ENCODE results near the gene CPNE7.
"Not testable (repeated sequence)": the region's sequence is repeated elsewhere in the genome, so short reads cannot be mapped to it uniquely, and the experiment has no call there.

GRCh38 chr16:89634463-89635385 is 59.2 kb downstream of the CPNE7 start:
- TF ChIP-seq CTCF (IDR thresholded peaks at IDR 0.05; ENCODE audit: insufficient read depth, low read length); REST (IDR thresholded peaks at IDR 0.05; ENCODE audit: insufficient replicate concordance, low read depth); POLR2AphosphoS5 (IDR thresholded peaks at IDR 0.05; ENCODE audit: low read depth): not testable (repeated sequence)
